ENCODE data around the gene ANKMY1.
A peak's percentile ranks its signal among the peaks of the same experiment; 100 is the strongest.

Gene ANKMY1

GRCh38 chr2:240520974-240521350 is 36.8 kb downstream of the ANKMY1 start:
- peak overlapping the region; percentile 10 for H3K27ac Mint-ChIP-seq
- H3K4me3 Mint-ChIP-seq, result no peak overlapping the region
- ATAC-seq (no peak), DNase-seq (no peak)
- H3K36me3 Mint-ChIP-seq (ENCODE audit: low read depth), result peaks cover 44% of the 10 kb centered on the region
- no peaks in the 10 kb centered on the region for H3K4me1 Mint-ChIP-seq
- H3K9me3 Mint-ChIP-seq, result peaks cover 16% of the 10 kb centered on the region
- H3K27me3 Mint-ChIP-seq, result no peaks in the 10 kb centered on the region

- Mint-ChIP-seq H3K27me3 (no peaks in the 10 kb centered on the region), H3K27ac (peak overlapping the region; percentile 10), H3K4me3 (no peak overlapping the region), H3K9me3 (peaks cover 13% of the 10 kb centered on the region), H3K4me1 (no peaks in the 10 kb centered on the region), H3K36me3 (ENCODE audit: low read depth) (peaks cover 39% of the 10 kb centered on the region)
- peak; percentile 24 for ATAC-seq
- DNase-seq, result no peak
These were observed 37.4 kb downstream of the ANKMY1 start for GRCh38 chr2:240520130-240520973.

DNA sequence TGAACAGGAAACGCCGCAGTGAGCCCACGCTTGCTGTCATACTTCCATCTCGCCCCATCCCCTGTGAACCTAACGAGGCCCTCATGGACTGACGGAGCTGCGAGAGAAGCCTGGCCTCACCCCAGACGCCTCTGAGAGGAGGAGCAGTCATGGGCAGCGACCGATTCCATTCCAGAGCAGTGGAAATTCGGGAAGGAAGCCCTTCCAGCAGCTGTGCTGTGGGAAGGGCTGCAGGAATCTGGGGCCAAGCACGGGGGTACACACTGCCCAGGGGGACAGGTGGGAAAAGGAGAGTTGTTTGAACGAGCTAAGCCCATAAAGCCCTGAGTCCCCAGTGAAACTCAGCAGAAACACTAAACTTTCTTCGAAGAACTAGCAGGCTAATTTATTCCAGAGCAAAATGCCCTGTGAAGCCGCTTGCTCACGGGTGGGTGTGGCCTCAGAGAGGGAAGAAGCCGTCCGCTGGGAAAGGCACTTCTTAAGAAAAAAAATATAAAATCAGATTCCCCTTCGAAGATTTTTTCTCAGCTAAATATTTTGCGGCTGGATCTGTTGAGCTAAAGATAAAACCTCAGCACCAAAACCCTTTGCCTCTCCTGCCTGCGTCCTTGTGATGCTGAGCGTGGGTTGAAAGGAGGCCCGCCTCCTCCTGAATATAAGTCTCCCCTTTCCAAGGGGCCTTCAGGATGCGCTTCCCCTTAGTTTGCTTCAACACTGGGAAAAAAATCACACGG is 38.2 kb downstream of the ANKMY1 start:
- Mint-ChIP-seq H3K36me3 (ENCODE audit: low read depth) (peaks cover 31% of the 10 kb centered on the region), H3K27ac (no peak overlapping the region)

GRCh38 chr2:240518981-240519380 is 38.8 kb downstream of the ANKMY1 start:
- H3K36me3 Mint-ChIP-seq (ENCODE audit: low read depth), result peaks cover 26% of the 10 kb centered on the region
- ATAC-seq, result no peak
- no peak overlapping the region for H3K27ac Mint-ChIP-seq
- H3K9me3 Mint-ChIP-seq, result no peaks in the 10 kb centered on the region
- DNase-seq, result no peak
- no peaks in the 10 kb centered on the region for H3K27me3 Mint-ChIP-seq
- H3K4me3 Mint-ChIP-seq, result no peak overlapping the region
- H3K4me1 Mint-ChIP-seq, result peaks cover 8% of the 10 kb centered on the region

More for the DNA sequence above, 38.2 kb downstream of the ANKMY1 start:
- H3K4me1 Mint-ChIP-seq, result peaks cover 2% of the 10 kb centered on the region
- H3K4me3 Mint-ChIP-seq, result no peak overlapping the region
- H3K27me3 Mint-ChIP-seq, result no peaks in the 10 kb centered on the region
- no peak for DNase-seq
- peaks cover 5% of the 10 kb centered on the region for H3K9me3 Mint-ChIP-seq
- ATAC-seq, result no peak

GRCh38 chr2:240517342-240517741 is 40.4 kb downstream of the ANKMY1 start:
- no peak for ATAC-seq
- DNase-seq, result no peak
- Mint-ChIP-seq H3K4me3 (no peak overlapping the region), H3K27me3 (no peaks in the 10 kb centered on the region), H3K36me3 (ENCODE audit: low read depth) (peaks cover 13% of the 10 kb centered on the region), H3K9me3 (no peaks in the 10 kb centered on the region), H3K4me1 (peaks cover 15% of the 10 kb centered on the region), H3K27ac (no peak overlapping the region)

DNA sequence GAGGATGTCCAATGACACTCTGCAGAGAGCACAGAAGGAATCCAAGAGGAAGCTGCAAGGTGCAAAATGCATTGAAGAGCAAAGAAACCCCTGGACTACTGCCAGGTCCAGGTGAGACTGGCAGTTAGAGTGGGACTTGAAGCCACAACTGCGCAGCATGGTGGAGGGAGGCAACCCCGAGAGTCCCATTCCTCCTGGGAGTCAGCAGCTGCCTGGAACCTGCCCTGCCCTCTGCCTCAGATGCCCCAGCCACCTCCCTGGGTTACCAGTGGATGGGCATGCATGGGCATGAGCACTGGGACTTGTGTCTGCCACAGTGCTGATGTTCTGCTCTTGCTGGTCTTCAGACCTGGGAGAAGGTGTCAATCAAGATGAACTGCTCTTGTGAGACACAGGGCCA is 43.2 kb downstream of the ANKMY1 start:
- Mint-ChIP-seq H3K4me1 (peaks cover 15% of the 10 kb centered on the region), H3K27ac (no peak overlapping the region)
- ATAC-seq, result no peak

GRCh38 chr2:240513549-240514287 is 44.1 kb downstream of the ANKMY1 start:
- peak; percentile 95 for ATAC-seq
- peaks cover 15% of the 10 kb centered on the region for H3K4me1 Mint-ChIP-seq
- H3K9me3 Mint-ChIP-seq, result no peaks in the 10 kb centered on the region
- no peaks in the 10 kb centered on the region for H3K27me3 Mint-ChIP-seq
- H3K36me3 Mint-ChIP-seq (ENCODE audit: low read depth), result no peaks in the 10 kb centered on the region
- peak overlapping the region; percentile 25 for H3K27ac Mint-ChIP-seq
- H3K4me3 Mint-ChIP-seq, result peak overlapping the region; percentile 24
- DNase-seq, result peak; percentile 84

More for the DNA sequence above, 43.2 kb downstream of the ANKMY1 start:
- no peaks in the 10 kb centered on the region for H3K9me3 Mint-ChIP-seq
- H3K4me3 Mint-ChIP-seq, result no peak overlapping the region
- no peak for DNase-seq
- H3K27me3 Mint-ChIP-seq, result no peaks in the 10 kb centered on the region
- H3K36me3 Mint-ChIP-seq (ENCODE audit: low read depth), result no peaks in the 10 kb centered on the region

GRCh38 chr2:240512666-240513535 is 44.9 kb downstream of the ANKMY1 start:
- Mint-ChIP-seq H3K4me1 (peaks cover 15% of the 10 kb centered on the region), H3K9me3 (no peaks in the 10 kb centered on the region), H3K4me3 (no peak overlapping the region), H3K36me3 (ENCODE audit: low read depth) (peaks cover 3% of the 10 kb centered on the region), H3K27ac (no peak overlapping the region), H3K27me3 (no peaks in the 10 kb centered on the region)
- ATAC-seq (no peak), DNase-seq (no peak)

- DNase-seq (no peak), ATAC-seq (no peak)
- Mint-ChIP-seq H3K27ac (no peak overlapping the region), H3K9me3 (no peaks in the 10 kb centered on the region), H3K27me3 (no peaks in the 10 kb centered on the region), H3K4me3 (no peak overlapping the region), H3K4me1 (peaks cover 15% of the 10 kb centered on the region), H3K36me3 (ENCODE audit: low read depth) (peaks cover 3% of the 10 kb centered on the region)
These were observed 45.7 kb downstream of the ANKMY1 start for GRCh38 chr2:240512109-240512485.

- H3K27ac Mint-ChIP-seq, result no peak overlapping the region
- H3K9me3 Mint-ChIP-seq, result no peaks in the 10 kb centered on the region
- DNase-seq (no peak), ATAC-seq (no peak)
- peaks cover 3% of the 10 kb centered on the region for H3K36me3 Mint-ChIP-seq (ENCODE audit: low read depth)
- no peak overlapping the region for H3K4me3 Mint-ChIP-seq
- H3K4me1 Mint-ChIP-seq, result peaks cover 15% of the 10 kb centered on the region
- H3K27me3 Mint-ChIP-seq, result no peaks in the 10 kb centered on the region
These were observed 46.3 kb downstream of the ANKMY1 start for GRCh38 chr2:240511351-240512108.

DNA sequence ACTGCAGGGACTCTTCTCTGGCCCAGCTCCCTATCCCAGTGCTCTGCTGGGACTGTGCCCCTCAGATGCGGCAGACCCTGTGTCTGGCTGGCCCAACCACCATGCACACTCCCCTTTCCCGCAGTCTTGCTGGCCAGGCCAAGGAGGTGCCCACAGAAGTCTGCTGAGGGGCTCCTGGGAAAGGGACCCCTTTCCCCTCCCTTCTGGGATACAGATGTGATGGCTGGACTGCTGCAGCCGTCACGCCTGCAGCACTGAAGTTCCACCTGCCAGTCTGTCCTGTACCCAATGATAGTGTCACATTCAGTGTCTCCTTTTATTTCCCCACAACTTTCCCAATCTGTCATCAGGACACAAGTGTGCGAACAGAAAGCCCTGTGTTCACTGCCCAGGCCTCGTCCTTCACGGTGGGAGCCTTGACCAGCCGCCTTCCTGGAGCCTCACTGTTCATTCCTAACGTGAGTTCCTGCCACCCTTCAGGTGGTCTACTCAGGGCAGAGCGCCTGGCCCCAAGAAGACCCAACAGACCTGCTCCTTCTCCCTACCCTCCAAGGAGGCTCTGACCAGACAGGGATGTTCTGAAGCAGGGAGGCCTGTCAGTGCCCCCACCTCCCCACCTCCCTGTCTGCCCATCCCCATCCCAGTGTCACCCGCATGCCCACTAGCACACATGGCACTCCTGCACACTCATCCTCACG is 47.1 kb downstream of the ANKMY1 start:
- DNase-seq, result no peak
- ATAC-seq, result no peak
- Mint-ChIP-seq H3K27ac (no peak overlapping the region), H3K36me3 (ENCODE audit: low read depth) (peaks cover 3% of the 10 kb centered on the region), H3K4me1 (peaks cover 15% of the 10 kb centered on the region), H3K27me3 (no peaks in the 10 kb centered on the region), H3K4me3 (no peak overlapping the region), H3K9me3 (no peaks in the 10 kb centered on the region)

DNA sequence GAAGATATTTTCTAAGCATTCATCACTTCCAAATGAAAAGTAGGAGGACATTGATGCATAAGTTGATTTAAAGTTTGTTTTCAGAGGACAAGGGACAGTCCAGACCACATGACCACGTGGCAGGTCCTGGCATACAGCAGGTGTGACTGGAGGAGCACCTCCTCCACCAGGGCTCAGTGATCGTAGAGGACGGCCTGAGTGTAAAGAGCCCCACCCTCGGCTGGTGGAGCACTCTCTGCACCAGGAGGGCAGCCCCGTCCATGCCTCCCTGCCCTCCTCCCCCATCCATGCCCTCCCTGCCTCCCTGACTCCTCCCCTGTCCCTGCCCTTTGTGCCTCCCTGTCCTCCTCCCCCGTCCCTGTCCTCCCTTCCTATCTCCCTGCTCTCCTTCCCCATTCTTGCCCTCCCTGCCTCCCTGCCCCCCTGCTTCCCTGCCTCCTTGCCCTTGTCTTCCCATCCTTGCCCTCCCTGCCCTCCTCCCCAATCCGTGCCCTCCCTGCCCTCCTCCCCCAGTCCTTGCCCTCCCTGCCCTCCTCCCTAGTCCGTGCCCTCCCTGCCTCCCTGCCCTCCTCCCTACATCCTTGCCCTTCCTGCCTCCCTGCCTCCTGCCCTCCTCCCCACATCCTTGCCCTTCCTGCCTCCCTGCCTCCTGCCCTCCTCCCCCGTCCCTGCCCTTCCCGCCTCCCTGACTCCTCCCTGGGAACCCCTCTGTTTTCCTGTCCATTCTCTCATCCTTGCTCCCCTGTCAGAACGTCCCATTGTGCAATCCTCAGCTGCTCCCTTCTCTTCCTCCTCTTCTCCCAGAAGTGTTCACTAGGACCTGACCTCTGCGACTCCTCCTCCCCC is 47.9 kb downstream of the ANKMY1 start:
- no peak overlapping the region for H3K27ac Mint-ChIP-seq
- no peak for ATAC-seq
- H3K36me3 Mint-ChIP-seq (ENCODE audit: low read depth), result peaks cover 4% of the 10 kb centered on the region
- H3K4me1 Mint-ChIP-seq, result peaks cover 15% of the 10 kb centered on the region
- H3K9me3 Mint-ChIP-seq, result no peaks in the 10 kb centered on the region
- no peaks in the 10 kb centered on the region for H3K27me3 Mint-ChIP-seq
- H3K4me3 Mint-ChIP-seq, result no peak overlapping the region
- DNase-seq, result no peak

Data from activated naive CD8-positive, alpha-beta T cell treated with anti-CD3 and anti-CD28 coated beads, Interleukin-2, amount 50 U/mL, for 24 hours (primary cell).